H9 (cell line): ENCODE data around the gene CYSTM1. TPM values are rescaled to one million over a fixed set of nuclear protein-coding genes. Genes with fewer than 3 reads are reported as not detected.

Experiments used
- DNase-seq: peaks from one replicate; pipeline ENCODE4 v3.0.0-alpha.2; 2017
- H2AFZ ChIP-seq: one replicate; pipeline ENCODE4 v1.6.1; 2013; ENCODE audit warnings: mild to moderate bottlenecking, low read length, control low read depth, moderate library complexity
- H2AK5ac ChIP-seq: 2 replicates; pipeline ENCODE4 v1.6.1; 2013; ENCODE audit warnings: low read length, control low read depth, mixed read lengths; ENCODE audit not compliant: insufficient read length
- H2BK120ac ChIP-seq: one replicate; pipeline ENCODE4 v1.6.1; 2013; ENCODE audit warnings: low read depth, mild to moderate bottlenecking, low read length, control low read depth, inconsistent platforms; ENCODE audit not compliant: poor library complexity, severe bottlenecking
- H2BK12ac ChIP-seq: 2 replicates; pipeline ENCODE4 v1.6.1; 2013; ENCODE audit warnings: low read length, control low read depth, mixed read lengths, low read depth; ENCODE audit not compliant: insufficient read length
- H2BK15ac ChIP-seq: 2 replicates; pipeline ENCODE4 v1.6.1; 2013; ENCODE audit warnings: low read depth, low read length, control low read depth
- H2BK20ac ChIP-seq: one replicate; pipeline ENCODE4 v1.6.1; 2013; ENCODE audit warnings: low read depth, mild to moderate bottlenecking, low read length, control low read depth, inconsistent platforms; ENCODE audit not compliant: poor library complexity, severe bottlenecking
- H2BK5ac ChIP-seq: 2 replicates; pipeline ENCODE4 v1.6.1; 2013; ENCODE audit warnings: low read length, control low read depth, mixed read lengths; ENCODE audit not compliant: insufficient read length
- H3K14ac ChIP-seq: 2 replicates; pipeline ENCODE4 v1.6.1; 2013; ENCODE audit warnings: low read length, control low read depth; ENCODE audit not compliant: insufficient read depth
- H3K18ac ChIP-seq: 2 replicates; pipeline ENCODE4 v1.6.1; 2013; ENCODE audit warnings: low read depth, mild to moderate bottlenecking, mixed read lengths, low read length, control low read depth; ENCODE audit not compliant: insufficient read length
- H3K23ac ChIP-seq: 2 replicates; pipeline ENCODE4 v1.6.1; 2013; ENCODE audit warnings: low read length, control low read depth, mixed read lengths, low read depth; ENCODE audit not compliant: insufficient read length
- H3K23me2 ChIP-seq: 2 replicates; pipeline ENCODE4 v1.6.1; 2013; ENCODE audit warnings: low read depth, mild to moderate bottlenecking, mixed read lengths, low read length, control low read depth; ENCODE audit not compliant: insufficient read length, poor library complexity, severe bottlenecking
- H3K27ac ChIP-seq: 2 replicates; pipeline ENCODE4 v1.5.1; 2013; ENCODE audit warnings: low read length, control low read depth, mixed read lengths, low read depth; ENCODE audit not compliant: insufficient read length
- H3K27me3 ChIP-seq: 2 replicates; pipeline ENCODE4 v1.6.1; 2013; ENCODE audit warnings: low read length, control low read depth, inconsistent platforms; ENCODE audit not compliant: insufficient read depth
- H3K4ac ChIP-seq: 2 replicates; pipeline ENCODE4 v1.6.1; 2013; ENCODE audit warnings: low read depth, mild to moderate bottlenecking, control low read depth, inconsistent platforms, low read length, moderate library complexity
- H3K4me1 ChIP-seq: 2 replicates; pipeline ENCODE4 v1.6.1; 2013; ENCODE audit warnings: low read length, control low read depth, inconsistent platforms; ENCODE audit not compliant: insufficient read depth
- H3K4me2 ChIP-seq: 2 replicates; pipeline ENCODE4 v1.6.1; 2013; ENCODE audit warnings: low read length, control low read depth, mixed read lengths; ENCODE audit not compliant: insufficient read length, insufficient read depth
- H3K56ac ChIP-seq: 2 replicates; pipeline ENCODE4 v1.6.1; 2013; ENCODE audit warnings: low read depth, mild to moderate bottlenecking, mixed read lengths, low read length, control low read depth; ENCODE audit not compliant: insufficient read length
- H3K79me1 ChIP-seq: 2 replicates; pipeline ENCODE4 v1.6.1; 2013; ENCODE audit warnings: low read depth, mild to moderate bottlenecking, moderate library complexity, low read length, control low read depth, inconsistent platforms; ENCODE audit not compliant: insufficient read depth, poor library complexity, severe bottlenecking
- H3K79me2 ChIP-seq: 2 replicates; pipeline ENCODE4 v1.6.1; 2013; ENCODE audit warnings: low read length, control low read depth, inconsistent platforms; ENCODE audit not compliant: insufficient read depth
- H3K9ac ChIP-seq: 2 replicates; pipeline ENCODE4 v1.6.1; 2013; ENCODE audit warnings: low read length, control low read depth, mixed read lengths; ENCODE audit not compliant: insufficient read length; ENCODE audit errors: extremely low read depth
- H3K9me3 ChIP-seq: one replicate; pipeline ENCODE4 v1.6.1; 2013; ENCODE audit warnings: low read depth, low read length, inconsistent platforms; ENCODE audit not compliant: control insufficient read depth
- H3T11ph ChIP-seq: one replicate; pipeline ENCODE4 v1.6.1; 2013; ENCODE audit warnings: mild to moderate bottlenecking, low read length, control low read depth, inconsistent platforms
- H4K20me1 ChIP-seq: one replicate; pipeline ENCODE4 v1.6.1; 2013; ENCODE audit not compliant: control insufficient read depth, insufficient read length, insufficient read depth
- H4K5ac ChIP-seq: 2 replicates; pipeline ENCODE4 v1.6.1; 2013; ENCODE audit warnings: low read depth, mild to moderate bottlenecking, mixed read lengths, low read length, control low read depth; ENCODE audit not compliant: insufficient read length
- H4K8ac ChIP-seq: replicated peaks from 2 replicates; pipeline ENCODE4 v1.6.1; 2013; ENCODE audit warnings: low read length, control low read depth, mixed read lengths, low read depth; ENCODE audit not compliant: insufficient read length
- H4K91ac ChIP-seq: 2 replicates; pipeline ENCODE4 v1.6.1; 2013; ENCODE audit warnings: low read depth, mild to moderate bottlenecking, moderate library complexity, mixed read lengths, low read length, control low read depth; ENCODE audit not compliant: insufficient read length
- H3K27ac Mint-ChIP-seq, 3 experiments: 2 replicates in 2 of 3; 3 replicates in 1 of 3; pipeline ENCODE4 v1.8.0; 2020 to 2021; ENCODE audit warnings: mixed read lengths in 3 of 3, mild to moderate bottlenecking in 1 of 3, moderate library complexity in 1 of 3
- H3K27me3 Mint-ChIP-seq: 2 replicates; pipeline ENCODE4 v1.8.0; 2021; ENCODE audit warnings: low read depth, mild to moderate bottlenecking, moderate library complexity, mixed read lengths
- H3K36me3 Mint-ChIP-seq, 3 experiments: 2 replicates in 2 of 3; 3 replicates in 1 of 3; pipeline ENCODE4 v1.8.0; 2020 to 2021; ENCODE audit warnings: low read depth in 3 of 3, mixed read lengths in 3 of 3; ENCODE audit not compliant: insufficient read depth in 1 of 3
- H3K4me1 Mint-ChIP-seq, 2 experiments: 2 replicates each; pipeline ENCODE4 v1.8.0; 2020; ENCODE audit warnings: mixed read lengths in 2 of 2
- H3K4me3 Mint-ChIP-seq, 2 experiments: 2 replicates in 1 of 2; 3 replicates in 1 of 2; pipeline ENCODE4 v1.8.0; 2020 to 2021; ENCODE audit warnings: mild to moderate bottlenecking in 2 of 2, mixed read lengths in 2 of 2, moderate library complexity in 1 of 2
- H3K9me3 Mint-ChIP-seq, 2 experiments: 2 replicates in 1 of 2; 3 replicates in 1 of 2; pipeline ENCODE4 v1.8.0; 2020; ENCODE audit warnings: mild to moderate bottlenecking in 2 of 2, mixed read lengths in 2 of 2, moderate library complexity in 1 of 2
- WGBS: extraction: QIAGEN DNeasy Blood & Tissue Kit; methylation state at CpG from one replicate; pipeline ENCODE4 v1.1.7; 2013; ENCODE audit warnings: missing lambda C conversion rate, low lambda C conversion rate, mixed read lengths; ENCODE audit not compliant: insufficient read length; ENCODE audit errors: extremely low coverage; 5-methylcytosine and 5-hydroxymethylcytosine counted together
- total RNA-seq: library from RNA; stranded (reverse); gene quantifications from 2 replicates; pipeline ENCODE4 v1.2.1, GENCODE V29; 2021
- TF ChIP-seq, protein P1 (sequence below): fragments of 200-600 bp; sonication (generic); conservative IDR thresholded peaks from 3 replicates; pipeline ENCODE4 v1.8.0; 2021; ENCODE audit warnings: antibody characterized with exemption, mild to moderate bottlenecking

CYSTM1 gene
- total RNA-seq, 1 experiment from 2014 or later: 20.6 TPM

DNA sequence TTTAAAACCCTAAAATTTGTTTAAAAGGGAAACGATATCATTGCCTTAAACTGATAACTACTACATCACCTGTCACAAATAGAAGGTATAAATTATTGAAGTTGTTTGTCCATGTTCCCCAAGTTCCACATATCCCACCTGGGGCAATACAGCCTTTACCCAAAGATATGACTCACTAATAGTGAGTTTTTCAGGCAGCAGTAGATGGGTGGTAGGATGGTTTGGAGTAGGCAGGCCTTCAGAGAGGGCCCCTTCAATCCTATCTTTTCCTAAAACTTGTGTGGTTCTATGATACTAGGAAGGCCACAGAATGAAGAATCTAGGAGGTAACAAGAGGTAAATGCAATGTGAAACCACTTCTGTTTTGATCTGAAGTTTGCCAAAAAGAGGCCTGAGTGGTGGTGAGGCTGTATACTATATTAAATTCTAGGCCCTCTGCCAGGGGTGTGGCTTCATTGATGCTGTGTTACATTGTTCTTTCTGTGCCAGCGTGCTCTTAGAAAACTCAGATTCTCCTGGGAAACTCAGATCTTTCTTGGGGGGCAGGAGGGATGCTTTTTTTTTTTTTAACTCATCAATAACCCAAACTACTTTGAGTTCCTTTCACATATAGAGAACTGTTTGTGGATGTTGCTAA lies 7.2 kb downstream of the CYSTM1 start:
- Histone ChIP-seq H3K27me3 (no peaks in the 10 kb centered on the region), H4K5ac (no peak overlapping the region), H2BK15ac (no peak overlapping the region), H2BK120ac (no peak overlapping the region), H3K4me2 (no peak overlapping the region), H4K8ac (no peak overlapping the region), H4K91ac (no peak overlapping the region), H3K18ac (no peak overlapping the region), H3K27ac (no peak overlapping the region), H3K4me1 (no peaks in the 10 kb centered on the region; the same call in 1 of the 2 replicates), H3K14ac (no peak overlapping the region), H3K9ac (no peak overlapping the region), H2AK5ac (no peak overlapping the region), H3K56ac (no peak overlapping the region), H3K79me2 (no peaks in the 10 kb centered on the region), H3K9me3 (no peaks in the 10 kb centered on the region), H2BK12ac (no peak overlapping the region), H3K79me1 (no peaks in the 10 kb centered on the region), H3K23ac (no peak overlapping the region), H3K23me2 (no peaks in the 10 kb centered on the region), H4K20me1 (no peaks in the 10 kb centered on the region), H3K4ac (no peak overlapping the region), H2BK20ac (no peak overlapping the region), H3T11ph (no peak overlapping the region), H2BK5ac (no peak overlapping the region), H2AFZ (no peak overlapping the region)
- Mint-ChIP-seq H3K27ac (peak overlapping the region in 1 of 3 experiments; percentile 63; a peak in 1 of 7 replicates), H3K36me3 (no peaks in the 10 kb centered on the region), H3K4me1 (peaks cover 13 to 16% of the 10 kb centered on the region in 2 experiments), H3K4me3 (no peak overlapping the region), H3K27me3 (no peaks in the 10 kb centered on the region), H3K9me3 (no peaks in the 10 kb centered on the region; a peak in 1 of 5 replicates)
- no peak for DNase-seq
- no CpG with 5 or more reads among the region's 2 CpGs for WGBS
- TF ChIP-seq, protein P1, sequence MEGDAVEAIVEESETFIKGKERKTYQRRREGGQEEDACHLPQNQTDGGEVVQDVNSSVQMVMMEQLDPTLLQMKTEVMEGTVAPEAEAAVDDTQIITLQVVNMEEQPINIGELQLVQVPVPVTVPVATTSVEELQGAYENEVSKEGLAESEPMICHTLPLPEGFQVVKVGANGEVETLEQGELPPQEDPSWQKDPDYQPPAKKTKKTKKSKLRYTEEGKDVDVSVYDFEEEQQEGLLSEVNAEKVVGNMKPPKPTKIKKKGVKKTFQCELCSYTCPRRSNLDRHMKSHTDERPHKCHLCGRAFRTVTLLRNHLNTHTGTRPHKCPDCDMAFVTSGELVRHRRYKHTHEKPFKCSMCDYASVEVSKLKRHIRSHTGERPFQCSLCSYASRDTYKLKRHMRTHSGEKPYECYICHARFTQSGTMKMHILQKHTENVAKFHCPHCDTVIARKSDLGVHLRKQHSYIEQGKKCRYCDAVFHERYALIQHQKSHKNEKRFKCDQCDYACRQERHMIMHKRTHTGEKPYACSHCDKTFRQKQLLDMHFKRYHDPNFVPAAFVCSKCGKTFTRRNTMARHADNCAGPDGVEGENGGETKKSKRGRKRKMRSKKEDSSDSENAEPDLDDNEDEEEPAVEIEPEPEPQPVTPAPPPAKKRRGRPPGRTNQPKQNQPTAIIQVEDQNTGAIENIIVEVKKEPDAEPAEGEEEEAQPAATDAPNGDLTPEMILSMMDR: no peak
